Lower leg skin (tissue), 4 donors: Measurements from ENCODE around the gene COL4A2. TPM values are rescaled to one million over a fixed set of nuclear protein-coding genes. Genes with fewer than 3 reads are reported as not detected.
A peak's percentile ranks its signal among the peaks of the same experiment; 100 is the strongest.

ENCODE experiments used
- DNase-seq, 2 donors: peaks; one replicate each; pipeline ENCODE4 v3.0.0-alpha.2; 2019; ENCODE audit warnings: low spot score in 2 of 2
- H3K4me3 ChIP-seq: fragments of 200-600 bp; sonication (generic); 2 replicates; pipeline ENCODE4 v1.5.1; 2017; ENCODE audit warnings: mild to moderate bottlenecking, low read depth; ENCODE audit not compliant: poor library complexity, severe bottlenecking
- CTCF ChIP-seq, 3 donors: fragments of 450-650 bp; IDR thresholded peaks; one replicate each; pipeline ENCODE4 v1.5.1; 2016; ENCODE audit warnings: antibody characterized with exemption in 3 of 3, mild to moderate bottlenecking in 3 of 3, moderate library complexity in 2 of 3
- POLR2A ChIP-seq, 2 donors: fragments of 450-650 bp; IDR thresholded peaks; one replicate each; pipeline ENCODE4 v1.6.1; 2016 to 2017; ENCODE audit warnings: antibody characterized with exemption in 2 of 2, mild to moderate bottlenecking in 1 of 2, moderate library complexity in 1 of 2
- WGBS, 2 donors: methylation state at CpG; one replicate each; pipeline ENCODE4 v1.1.5; 2018; 5-methylcytosine and 5-hydroxymethylcytosine counted together
- intact Hi-C: fragments of 100-400 bp; cut with DNase I; formaldehyde crosslinking; loops from one replicate; pipeline ENCODE4 v1.15.0; 2023; ENCODE audit warnings: low total_unique reads
- total RNA-seq, 4 donors: library from RNA; depleted of rRNA; stranded (reverse); fragments of >200 nt; gene quantifications; one replicate each; pipeline ENCODE4 v1.1.0, GENCODE V29; 2016

COL4A2 gene
- total RNA-seq, 4 donors from 2014 or later, result 40.8 to 119 (median 58.9) TPM

GRCh38 chr13:110336108-110336507 is 29.0 kb downstream of the COL4A2 start:
- H3K4me3 ChIP-seq, result no peak overlapping the region
- intact Hi-C loops, result no loop called here
- WGBS, 2 donors, result 87 to 90% methylated on average over 9 of the region's 9 CpGs
- no peak for DNase-seq
- TF ChIP-seq POLR2A (IDR thresholded peaks at IDR 0.05), result no peak
- no peak for TF ChIP-seq CTCF (IDR thresholded peaks at IDR 0.05)

- no peak overlapping the region for H3K4me3 ChIP-seq
- DNase-seq, result no peak
- 69 to 83% methylated on average over 5 of the region's 5 CpGs for WGBS, 2 donors
- intact Hi-C loops, result no loop called here
- TF ChIP-seq POLR2A (IDR thresholded peaks at IDR 0.05) (no peak), CTCF (IDR thresholded peaks at IDR 0.05) (no peak)
Measured at GRCh38 chr13:110336681-110337080, 29.6 kb downstream of the COL4A2 start.

GRCh38 chr13:110337247-110337646 is 30.2 kb downstream of the COL4A2 start:
- 67 to 79% methylated on average over 7 of the region's 7 CpGs for WGBS, 2 donors
- intact Hi-C loops, result no loop called here
- no peak overlapping the region for H3K4me3 ChIP-seq
- TF ChIP-seq POLR2A (IDR thresholded peaks at IDR 0.05) (no peak), CTCF (IDR thresholded peaks at IDR 0.05) (no peak)
- peak in 1 of 2 donors; percentile 82 for DNase-seq

- peak in 1 of 2 donors; percentile 82 for DNase-seq
- H3K4me3 ChIP-seq, result no peak overlapping the region
- TF ChIP-seq POLR2A (IDR thresholded peaks at IDR 0.05) (no peak), CTCF (IDR thresholded peaks at IDR 0.05) (no peak)
- 27 to 53% methylated on average over 13 of the region's 13 CpGs for WGBS, 2 donors
- intact Hi-C loops, result no loop called here
Measured at GRCh38 chr13:110338441-110339101, 31.5 kb downstream of the COL4A2 start.

- H3K4me3 ChIP-seq, result no peak overlapping the region
- no peak for TF ChIP-seq POLR2A (IDR thresholded peaks at IDR 0.05)
- no peak for TF ChIP-seq CTCF (IDR thresholded peaks at IDR 0.05)
- WGBS, 2 donors, result 80 to 88% methylated on average over 6 of the region's 6 CpGs
- no peak for DNase-seq
- intact Hi-C loops, result no loop called here
Measured at GRCh38 chr13:110339263-110339662, 32.2 kb downstream of the COL4A2 start.
